ENCODE measurements around the gene ARPC1A.

GRCh38 chr7:99380032-99380822 is 54.5 kb downstream of the ARPC1A start:
- TF ChIP-seq CTCF (IDR thresholded peaks at IDR 0.05) (no peak), POLR2A (IDR thresholded peaks at IDR 0.05) (no peak)
